Measurements from ENCODE around the gene SPDYE17. TPM values are rescaled to one million over a fixed set of nuclear protein-coding genes. Genes with fewer than 3 reads are reported as not detected.
"Not testable (repeated sequence)": the region's sequence is repeated elsewhere in the genome, so short reads cannot be mapped to it uniquely, and the experiment has no call there.

SPDYE17 gene
- total and polyA plus RNA-seq, 2 donors from 2014 or later, result not detected

DNA sequence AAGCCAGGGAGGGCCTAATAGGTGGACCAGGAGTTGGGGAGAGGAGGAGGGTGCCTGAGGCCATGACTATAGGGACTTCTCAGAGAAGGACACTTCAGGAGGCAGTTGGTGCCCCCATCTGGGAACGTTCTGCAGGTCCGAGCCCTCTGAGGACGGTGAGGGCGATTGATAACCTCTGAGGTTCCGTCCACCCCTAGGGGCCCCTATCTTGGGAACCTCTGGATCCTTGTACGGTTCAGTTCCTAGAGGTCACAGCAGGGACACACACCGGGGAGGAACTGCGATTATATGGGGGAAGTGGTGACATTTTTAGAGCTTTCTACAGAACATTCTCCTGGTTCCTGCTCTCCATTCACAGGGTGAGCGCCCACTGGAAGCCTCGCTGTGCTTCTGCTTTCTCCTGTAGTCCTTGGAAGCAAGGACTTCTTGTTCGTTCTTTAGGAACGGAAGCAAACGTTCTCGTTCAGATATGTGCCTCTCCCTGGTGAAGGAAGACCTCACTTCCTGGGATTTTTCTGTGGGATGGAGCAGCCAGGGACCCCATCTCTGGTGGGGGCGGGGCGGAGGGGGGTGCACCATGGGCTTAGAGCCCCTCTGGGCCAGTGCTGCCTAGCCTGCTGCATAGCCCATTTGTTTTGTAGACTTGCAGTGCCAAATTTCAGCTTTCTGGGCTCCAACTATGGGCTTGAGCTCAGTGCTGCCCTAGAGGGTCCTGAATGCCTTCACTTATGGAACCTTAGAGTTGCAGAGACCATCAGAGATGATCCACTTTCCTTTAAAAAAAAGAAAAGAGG is 46.0 kb downstream of the SPDYE17 start:
- intact Hi-C loops (cut with DNase I); H3K4me3 ChIP-seq (ENCODE audit: low read length in 3 of 3); H3K4me1 ChIP-seq (ENCODE audit: control insufficient read depth in 2 of 3, insufficient read depth in 2 of 3, low read depth in 1 of 3, low read length in 3 of 3); H3K36me3 ChIP-seq (ENCODE audit: control insufficient read depth in 2 of 3, insufficient read depth in 3 of 3, low read length in 3 of 3); FAIRE-seq; H3K9ac ChIP-seq (ENCODE audit: low read length in 3 of 3); H3K9me3 ChIP-seq (ENCODE audit: control insufficient read depth in 2 of 3, insufficient read depth in 1 of 3, low read length in 3 of 3); H3K27ac ChIP-seq (ENCODE audit: low read depth in 2 of 2, low read length in 2 of 2); H3K27me3 ChIP-seq (ENCODE audit: control insufficient read depth, insufficient read depth, low read length): not testable (repeated sequence)
- peak in 1 of 5 donors; percentile 41 for DNase-seq

DNA sequence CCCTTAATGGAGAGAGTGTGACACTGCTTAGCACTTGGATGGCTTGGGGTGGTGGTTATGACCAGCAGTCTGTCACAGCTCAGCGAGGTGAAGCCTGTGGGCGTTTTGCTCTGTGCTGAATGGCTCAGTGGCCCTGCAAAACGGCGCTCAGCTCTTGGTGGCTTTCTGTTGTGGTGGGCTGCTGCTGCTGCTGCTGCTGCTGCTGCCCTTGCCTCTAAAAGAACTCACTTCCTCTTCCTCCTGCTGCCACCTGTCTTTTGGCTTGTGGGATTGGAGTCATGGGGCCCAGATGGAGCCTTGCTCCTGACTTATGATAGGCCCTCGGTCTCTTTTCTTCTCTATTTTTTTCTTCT is 47.4 kb downstream of the SPDYE17 start:
- FAIRE-seq; H3K4me3 ChIP-seq (ENCODE audit: low read length in 3 of 3); H3K27ac ChIP-seq (ENCODE audit: low read depth in 2 of 2, low read length in 2 of 2); H3K36me3 ChIP-seq (ENCODE audit: control insufficient read depth in 2 of 3, insufficient read depth in 3 of 3, low read length in 3 of 3); intact Hi-C loops (cut with DNase I); H3K4me1 ChIP-seq (ENCODE audit: control insufficient read depth in 2 of 3, insufficient read depth in 2 of 3, low read depth in 1 of 3, low read length in 3 of 3); H3K9ac ChIP-seq (ENCODE audit: low read length in 3 of 3); DNase-seq; H3K27me3 ChIP-seq (ENCODE audit: control insufficient read depth, insufficient read depth, low read length); H3K9me3 ChIP-seq (ENCODE audit: control insufficient read depth in 2 of 3, insufficient read depth in 1 of 3, low read length in 3 of 3): not testable (repeated sequence)

DNA sequence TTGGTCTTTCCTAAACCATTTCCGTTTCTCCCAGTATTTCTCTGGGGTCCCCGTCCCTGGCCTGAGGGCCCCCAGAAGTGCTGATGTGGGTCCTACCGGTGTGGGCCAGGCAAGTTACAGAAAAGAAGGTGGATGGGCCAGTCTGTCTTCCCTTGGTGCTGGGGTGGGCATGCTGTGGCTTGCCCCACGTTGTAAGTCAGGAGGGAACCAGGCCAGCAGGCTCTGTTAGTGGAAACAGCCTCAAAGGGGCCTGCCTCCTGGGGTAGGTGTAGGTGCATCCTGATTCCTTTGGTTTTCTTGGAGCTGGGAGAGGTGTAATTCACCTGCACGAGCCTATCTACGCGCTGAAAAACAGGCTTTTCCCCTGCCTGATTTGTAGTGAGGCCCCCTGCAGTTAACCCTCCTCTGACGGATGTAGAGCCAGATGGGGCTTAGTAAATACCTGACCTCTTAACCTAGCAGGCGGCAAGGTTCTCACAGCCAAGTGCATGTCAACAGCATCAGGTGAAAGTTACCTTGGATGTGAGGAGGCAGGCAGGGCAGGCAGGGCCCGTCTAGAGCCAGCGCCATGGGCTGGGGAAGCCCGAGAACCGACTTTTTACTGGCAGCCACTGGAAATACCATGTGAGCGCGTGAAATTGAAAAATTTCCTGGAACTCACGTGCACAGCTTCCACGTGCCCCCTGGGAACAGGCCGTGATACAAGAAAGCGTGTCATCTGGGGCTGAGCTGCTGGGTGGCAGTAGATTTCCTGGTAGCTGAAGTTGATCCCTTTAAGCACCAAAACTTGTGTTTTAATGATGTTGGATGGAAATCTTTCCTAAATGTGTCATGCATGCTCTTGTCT is 48.0 kb downstream of the SPDYE17 start:
- H3K4me3 ChIP-seq (ENCODE audit: low read length in 3 of 3); H3K9me3 ChIP-seq (ENCODE audit: control insufficient read depth in 2 of 3, insufficient read depth in 1 of 3, low read length in 3 of 3); H3K9ac ChIP-seq (ENCODE audit: low read length in 3 of 3); FAIRE-seq; H3K36me3 ChIP-seq (ENCODE audit: control insufficient read depth in 2 of 3, insufficient read depth in 3 of 3, low read length in 3 of 3); H3K27ac ChIP-seq (ENCODE audit: low read depth in 2 of 2, low read length in 2 of 2); DNase-seq; H3K4me1 ChIP-seq (ENCODE audit: control insufficient read depth in 2 of 3, insufficient read depth in 2 of 3, low read depth in 1 of 3, low read length in 3 of 3); intact Hi-C loops (cut with DNase I); H3K27me3 ChIP-seq (ENCODE audit: control insufficient read depth, insufficient read depth, low read length): not testable (repeated sequence)

DNA sequence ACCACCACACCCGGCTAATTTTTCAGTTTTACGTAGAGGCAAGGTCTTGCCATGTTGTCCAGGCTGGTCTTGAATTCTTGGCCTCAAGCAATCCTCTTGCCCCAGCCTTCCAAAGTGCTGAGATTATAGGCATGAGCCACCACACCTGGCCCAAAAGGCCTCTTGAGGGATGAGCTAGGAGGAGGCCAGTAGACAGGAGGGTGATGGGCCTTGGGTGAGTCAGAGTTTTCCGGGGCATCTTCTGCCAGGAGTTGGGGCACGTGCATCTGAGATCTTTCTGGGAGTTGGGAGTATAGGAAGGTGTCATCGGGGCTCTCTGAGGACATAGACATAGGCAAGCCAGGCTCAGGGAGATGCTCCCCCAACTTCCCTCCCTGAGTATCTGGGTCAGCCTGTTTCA is 48.8 kb downstream of the SPDYE17 start:
- H3K27me3 ChIP-seq (ENCODE audit: control insufficient read depth, insufficient read depth, low read length); FAIRE-seq; DNase-seq; H3K27ac ChIP-seq (ENCODE audit: low read depth in 2 of 2, low read length in 2 of 2); H3K36me3 ChIP-seq (ENCODE audit: control insufficient read depth in 2 of 3, insufficient read depth in 3 of 3, low read length in 3 of 3); H3K9ac ChIP-seq (ENCODE audit: low read length in 3 of 3); H3K4me3 ChIP-seq (ENCODE audit: low read length in 3 of 3); intact Hi-C loops (cut with DNase I); H3K9me3 ChIP-seq (ENCODE audit: control insufficient read depth in 2 of 3, insufficient read depth in 1 of 3, low read length in 3 of 3); H3K4me1 ChIP-seq (ENCODE audit: control insufficient read depth in 2 of 3, insufficient read depth in 2 of 3, low read depth in 1 of 3, low read length in 3 of 3): not testable (repeated sequence)

DNA sequence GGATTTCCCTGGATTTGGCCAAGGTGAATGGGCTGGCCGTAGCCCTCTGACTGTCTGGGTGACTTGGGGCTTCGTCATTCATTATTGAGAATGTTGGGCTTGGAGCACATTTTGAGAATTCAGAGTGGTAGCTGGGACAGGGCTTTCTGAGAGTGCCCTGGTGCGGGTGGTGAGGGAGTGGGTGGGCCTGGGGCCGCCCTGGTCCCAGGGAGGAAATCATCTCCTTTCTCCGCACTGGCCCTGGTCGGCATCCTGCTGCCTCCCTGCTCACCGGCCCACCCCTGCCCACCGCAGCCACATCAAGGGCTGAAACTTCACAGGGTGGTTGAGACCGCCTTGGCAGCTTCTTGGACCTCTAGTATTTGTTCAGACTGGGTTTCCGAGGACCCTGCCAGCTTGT is 49.7 kb downstream of the SPDYE17 start:
- H3K4me1 ChIP-seq (ENCODE audit: control insufficient read depth in 2 of 3, insufficient read depth in 2 of 3, low read depth in 1 of 3, low read length in 3 of 3); intact Hi-C loops (cut with DNase I); H3K27ac ChIP-seq (ENCODE audit: low read depth in 2 of 2, low read length in 2 of 2); H3K9me3 ChIP-seq (ENCODE audit: control insufficient read depth in 2 of 3, insufficient read depth in 1 of 3, low read length in 3 of 3); H3K4me3 ChIP-seq (ENCODE audit: low read length in 3 of 3); FAIRE-seq; H3K36me3 ChIP-seq (ENCODE audit: control insufficient read depth in 2 of 3, insufficient read depth in 3 of 3, low read length in 3 of 3); H3K27me3 ChIP-seq (ENCODE audit: control insufficient read depth, insufficient read depth, low read length); H3K9ac ChIP-seq (ENCODE audit: low read length in 3 of 3): not testable (repeated sequence)
- DNase-seq, result peak in 1 of 5 donors; percentile 11

DNA sequence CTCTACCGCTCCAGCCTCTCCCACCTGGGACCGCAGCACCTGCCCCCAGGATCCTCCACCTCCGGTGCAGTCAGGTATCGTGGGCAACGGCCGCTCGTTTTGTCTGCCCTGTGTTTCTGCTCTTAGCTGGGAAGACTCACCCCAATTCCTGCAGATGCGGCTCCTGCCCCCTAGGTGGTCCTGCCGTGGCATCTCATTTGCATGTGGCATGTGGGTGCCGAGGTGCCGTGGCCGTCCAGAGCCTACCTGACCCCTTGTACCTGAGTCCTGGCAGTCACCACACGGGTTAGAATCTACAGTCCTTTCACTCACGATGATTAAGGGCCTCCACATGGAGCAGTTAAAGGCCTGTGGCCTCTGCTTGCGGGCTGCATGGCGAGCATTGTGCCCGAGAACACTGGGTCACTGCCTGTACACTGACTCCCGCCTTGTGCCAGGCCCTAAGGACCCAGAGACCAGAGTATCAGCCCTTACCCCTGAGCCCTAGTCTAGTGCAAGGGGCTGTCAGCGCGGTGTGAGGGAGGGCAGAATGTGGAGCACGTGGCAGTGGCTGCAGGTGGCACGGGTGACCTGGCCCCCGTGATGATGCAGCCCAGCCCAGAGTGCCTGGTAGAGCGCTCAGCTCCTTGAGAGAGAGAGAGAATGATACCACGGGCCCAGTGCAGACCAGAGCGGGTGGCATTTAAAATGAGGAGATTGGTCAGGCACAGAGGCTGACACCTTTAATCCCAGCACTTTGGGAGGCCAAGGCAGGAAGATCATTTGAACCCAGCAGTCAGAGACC is 50.8 kb downstream of the SPDYE17 start:
- H3K9ac ChIP-seq (ENCODE audit: low read length in 3 of 3); H3K9me3 ChIP-seq (ENCODE audit: control insufficient read depth in 2 of 3, insufficient read depth in 1 of 3, low read length in 3 of 3); H3K4me1 ChIP-seq (ENCODE audit: control insufficient read depth in 2 of 3, insufficient read depth in 2 of 3, low read depth in 1 of 3, low read length in 3 of 3); H3K27me3 ChIP-seq (ENCODE audit: control insufficient read depth, insufficient read depth, low read length); H3K4me3 ChIP-seq (ENCODE audit: low read length in 3 of 3); H3K36me3 ChIP-seq (ENCODE audit: control insufficient read depth in 2 of 3, insufficient read depth in 3 of 3, low read length in 3 of 3); H3K27ac ChIP-seq (ENCODE audit: low read depth in 2 of 2, low read length in 2 of 2); DNase-seq; FAIRE-seq; intact Hi-C loops (cut with DNase I): not testable (repeated sequence)

DNA sequence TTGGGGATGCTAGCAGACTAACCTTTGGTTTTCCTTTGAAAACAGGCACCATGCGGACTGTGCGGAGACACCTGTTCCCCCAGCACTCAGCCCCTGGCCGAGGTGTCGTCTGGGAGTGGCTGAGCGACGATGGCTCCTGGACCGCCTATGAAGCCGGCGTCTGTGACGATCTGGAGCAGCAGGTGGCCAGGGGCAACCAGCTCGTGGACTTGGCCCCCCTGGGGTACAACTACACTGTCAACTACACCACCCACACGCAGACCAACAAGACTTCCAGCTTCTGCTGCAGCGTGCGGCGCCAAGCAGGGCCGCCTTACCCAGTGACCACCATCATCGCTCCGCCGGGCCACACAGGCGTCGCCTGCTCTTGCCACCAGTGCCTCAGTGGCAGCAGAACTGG is 51.6 kb downstream of the SPDYE17 start:
- H3K9me3 ChIP-seq (ENCODE audit: control insufficient read depth in 2 of 3, insufficient read depth in 1 of 3, low read length in 3 of 3); intact Hi-C loops (cut with DNase I); H3K9ac ChIP-seq (ENCODE audit: low read length in 3 of 3); FAIRE-seq; H3K27ac ChIP-seq (ENCODE audit: low read depth in 2 of 2, low read length in 2 of 2); H3K4me3 ChIP-seq (ENCODE audit: low read length in 3 of 3); H3K4me1 ChIP-seq (ENCODE audit: control insufficient read depth in 2 of 3, insufficient read depth in 2 of 3, low read depth in 1 of 3, low read length in 3 of 3); H3K36me3 ChIP-seq (ENCODE audit: control insufficient read depth in 2 of 3, insufficient read depth in 3 of 3, low read length in 3 of 3); H3K27me3 ChIP-seq (ENCODE audit: control insufficient read depth, insufficient read depth, low read length): not testable (repeated sequence)
- peak in 1 of 5 donors; percentile 51 for DNase-seq

Measured in kidney (tissue), 11 donors.